Measurements from ENCODE around the gene RUNDC3A.
"Not testable (repeated sequence)": the region's sequence is repeated elsewhere in the genome, so short reads cannot be mapped to it uniquely, and the experiment has no call there.

RUNDC3A gene

DNA sequence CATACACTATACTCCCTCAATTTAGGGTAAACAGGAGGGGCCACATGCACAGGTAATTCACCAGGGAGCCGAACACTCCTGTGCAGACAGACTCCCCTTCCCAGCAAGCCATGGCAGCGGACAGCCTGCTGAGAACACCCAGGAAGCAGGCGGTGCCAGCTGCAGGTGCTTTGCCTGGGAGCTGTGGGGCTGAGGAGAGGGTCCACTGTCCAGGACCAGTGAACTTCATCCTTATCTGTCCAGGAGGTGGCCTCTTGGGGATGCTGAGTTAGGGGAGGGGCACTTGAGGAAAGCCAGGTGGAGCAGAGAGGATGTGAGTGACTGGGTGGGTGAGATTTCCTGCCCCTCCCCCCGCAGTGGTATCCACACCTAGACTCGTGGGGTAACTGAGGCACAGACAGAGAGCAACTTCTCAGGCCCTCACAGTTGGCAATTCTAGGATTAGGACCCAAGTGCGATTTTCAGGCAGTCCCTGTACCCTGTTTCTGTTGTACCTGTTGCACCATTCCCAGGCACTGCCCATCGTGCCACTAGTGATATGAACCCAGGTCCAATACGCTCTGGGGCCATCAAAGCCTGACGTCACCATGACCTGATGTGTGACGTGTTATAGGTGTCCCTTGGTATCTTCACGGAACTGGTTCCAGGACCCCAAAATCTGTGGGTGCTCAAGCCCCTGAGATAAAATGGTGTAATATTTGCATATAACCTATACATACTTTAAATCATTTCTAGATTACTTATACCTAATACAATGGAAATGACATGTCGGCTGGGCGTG lies 37.9 kb downstream of the RUNDC3A start:
- no peak for DNase-seq

DNA sequence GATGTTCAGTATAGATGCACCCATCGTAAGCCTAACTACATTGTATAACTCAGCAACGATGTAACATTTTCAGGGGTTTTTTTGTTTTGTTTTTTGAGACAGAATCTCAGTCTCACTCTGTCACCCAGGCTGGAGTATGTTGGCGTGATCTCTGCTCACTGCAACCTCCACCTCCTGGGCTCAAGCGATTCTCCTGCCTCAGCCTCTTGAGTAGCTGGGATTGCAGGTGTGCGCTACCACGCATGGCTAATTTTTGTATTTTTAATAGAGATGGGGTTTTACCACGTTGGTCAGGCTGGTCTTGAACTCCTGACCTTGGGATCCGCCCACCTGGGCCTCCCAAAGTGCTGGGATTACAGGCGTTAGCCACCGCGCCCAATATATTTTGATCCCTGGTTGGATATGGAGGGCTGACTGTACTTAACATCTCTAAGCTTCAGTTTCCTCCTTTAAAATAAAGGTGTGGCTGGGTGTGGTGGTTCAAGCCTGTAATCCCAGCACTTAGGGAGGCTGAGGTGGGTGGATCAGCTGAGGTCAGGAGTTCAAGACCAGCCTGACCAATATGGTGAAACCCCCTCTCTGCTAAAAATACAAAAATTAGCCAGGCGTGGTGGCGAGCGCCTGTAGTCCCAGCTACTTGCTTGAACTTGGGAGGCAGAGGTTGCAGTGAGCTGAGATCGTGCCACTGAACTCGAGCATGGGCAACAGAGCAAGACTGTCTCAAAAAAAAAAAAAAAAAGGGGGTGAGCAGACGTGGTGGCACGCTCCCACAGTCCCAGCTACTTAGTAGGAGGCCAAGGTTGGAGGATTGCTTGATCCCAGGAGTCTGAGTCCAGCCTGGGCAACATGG lies 39.0 kb downstream of the RUNDC3A start:
- DNase-seq = not testable (repeated sequence)

DNA sequence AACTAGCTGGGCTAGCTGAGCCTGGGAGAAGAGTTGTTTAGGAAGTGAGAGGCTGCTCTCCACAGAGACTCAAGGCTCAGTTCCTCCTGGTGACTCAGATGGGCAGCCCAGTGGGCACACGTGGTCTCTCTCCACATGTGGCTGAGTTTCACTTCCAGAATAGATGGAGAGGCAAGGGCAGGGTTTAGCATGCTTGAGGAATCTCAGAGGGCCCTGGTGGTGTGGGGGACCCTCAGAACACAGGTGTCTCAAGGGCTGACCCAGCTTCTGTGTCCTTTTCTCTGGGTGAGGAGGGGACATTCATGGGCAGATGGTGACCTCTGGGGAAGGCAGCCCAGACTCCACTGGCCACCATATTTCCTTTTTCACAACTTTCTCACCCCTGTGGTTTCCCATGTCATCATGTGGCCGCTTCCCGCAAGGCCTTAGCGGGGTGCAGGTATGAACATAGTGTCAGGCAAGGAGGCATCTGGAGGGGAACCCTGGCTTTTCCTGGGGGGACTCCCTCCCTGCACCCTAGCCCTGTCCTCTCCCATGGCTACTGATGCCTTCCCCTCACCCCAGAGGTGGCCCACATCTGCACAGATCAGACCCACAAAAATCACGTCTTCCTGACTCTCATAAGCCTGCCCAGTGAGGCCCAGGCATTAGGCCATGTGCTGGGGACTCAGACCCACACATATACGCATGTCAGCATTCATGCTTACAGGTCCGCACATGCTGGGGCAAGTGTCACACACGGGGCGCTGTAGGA lies 40.0 kb downstream of the RUNDC3A start:
- no peak for DNase-seq

DNA sequence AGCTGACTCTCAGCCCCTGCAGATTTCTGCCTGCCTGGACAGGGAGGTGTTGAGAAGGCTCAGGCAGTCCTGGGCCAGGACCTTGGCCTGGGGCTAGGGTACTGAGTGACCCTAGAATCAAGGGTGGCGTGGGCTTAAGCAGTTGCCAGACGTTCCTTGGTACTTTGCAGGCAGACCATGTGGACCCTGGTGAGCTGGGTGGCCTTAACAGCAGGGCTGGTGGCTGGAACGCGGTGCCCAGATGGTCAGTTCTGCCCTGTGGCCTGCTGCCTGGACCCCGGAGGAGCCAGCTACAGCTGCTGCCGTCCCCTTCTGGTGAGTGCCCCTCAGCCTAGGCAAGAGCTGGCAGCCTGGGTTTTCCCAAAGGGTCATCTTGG lies 40.6 kb downstream of the RUNDC3A start:
- no peak for DNase-seq

DNA sequence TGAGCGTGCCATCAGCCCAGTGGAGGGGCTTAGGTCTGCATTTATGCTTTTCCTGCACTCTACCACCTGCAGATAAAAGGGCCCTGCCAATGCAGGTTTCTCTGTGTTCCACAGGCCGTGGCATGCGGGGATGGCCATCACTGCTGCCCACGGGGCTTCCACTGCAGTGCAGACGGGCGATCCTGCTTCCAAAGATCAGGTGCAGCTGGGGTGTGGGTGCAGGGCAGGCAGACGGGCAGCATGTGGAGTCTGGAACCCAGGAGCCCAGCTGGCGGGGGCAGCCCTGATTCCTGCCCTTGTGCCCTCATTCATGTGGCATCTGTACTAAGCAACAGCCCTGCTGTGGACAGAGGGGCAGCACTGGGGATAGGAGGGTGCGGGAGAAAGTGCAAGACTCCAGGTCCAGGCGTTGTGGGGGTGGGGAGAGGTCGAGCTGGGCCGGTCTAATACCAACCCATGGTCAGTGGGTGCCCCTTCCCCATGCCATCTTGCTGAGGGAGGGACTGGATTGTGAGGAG lies 41.2 kb downstream of the RUNDC3A start:
- DNase-seq = no peak

DNA sequence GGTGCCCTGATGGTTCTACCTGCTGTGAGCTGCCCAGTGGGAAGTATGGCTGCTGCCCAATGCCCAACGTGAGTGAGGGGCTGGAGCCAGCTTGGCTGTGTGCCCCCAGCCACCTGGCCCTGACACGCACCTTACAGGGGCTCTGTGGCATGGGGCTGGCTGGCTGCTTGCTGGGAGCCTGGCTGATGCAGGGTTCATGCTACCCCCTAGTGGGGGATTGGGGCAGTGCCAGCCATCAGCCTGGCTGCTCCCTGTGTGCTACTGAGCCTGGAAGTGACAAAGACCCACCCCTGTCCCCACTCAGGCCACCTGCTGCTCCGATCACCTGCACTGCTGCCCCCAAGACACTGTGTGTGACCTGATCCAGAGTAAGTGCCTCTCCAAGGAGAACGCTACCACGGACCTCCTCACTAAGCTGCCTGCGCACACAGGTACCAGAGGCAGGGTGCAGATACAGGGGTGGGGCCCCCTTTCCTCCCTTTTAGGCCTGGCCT lies 42.4 kb downstream of the RUNDC3A start:
- peak; percentile 74 for DNase-seq

DNA sequence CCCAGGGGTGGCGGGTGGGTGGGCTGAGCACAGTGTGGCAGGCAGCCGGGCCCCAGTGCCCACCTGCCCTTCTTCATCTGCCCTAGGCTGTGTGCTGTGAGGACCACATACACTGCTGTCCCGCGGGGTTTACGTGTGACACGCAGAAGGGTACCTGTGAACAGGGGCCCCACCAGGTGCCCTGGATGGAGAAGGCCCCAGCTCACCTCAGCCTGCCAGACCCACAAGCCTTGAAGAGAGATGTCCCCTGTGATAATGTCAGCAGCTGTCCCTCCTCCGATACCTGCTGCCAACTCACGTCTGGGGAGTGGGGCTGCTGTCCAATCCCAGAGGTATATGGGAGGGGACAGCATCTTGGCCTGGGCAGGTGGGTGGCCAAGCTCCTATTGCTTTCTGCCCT lies 43.1 kb downstream of the RUNDC3A start:
- no peak for DNase-seq

DNA sequence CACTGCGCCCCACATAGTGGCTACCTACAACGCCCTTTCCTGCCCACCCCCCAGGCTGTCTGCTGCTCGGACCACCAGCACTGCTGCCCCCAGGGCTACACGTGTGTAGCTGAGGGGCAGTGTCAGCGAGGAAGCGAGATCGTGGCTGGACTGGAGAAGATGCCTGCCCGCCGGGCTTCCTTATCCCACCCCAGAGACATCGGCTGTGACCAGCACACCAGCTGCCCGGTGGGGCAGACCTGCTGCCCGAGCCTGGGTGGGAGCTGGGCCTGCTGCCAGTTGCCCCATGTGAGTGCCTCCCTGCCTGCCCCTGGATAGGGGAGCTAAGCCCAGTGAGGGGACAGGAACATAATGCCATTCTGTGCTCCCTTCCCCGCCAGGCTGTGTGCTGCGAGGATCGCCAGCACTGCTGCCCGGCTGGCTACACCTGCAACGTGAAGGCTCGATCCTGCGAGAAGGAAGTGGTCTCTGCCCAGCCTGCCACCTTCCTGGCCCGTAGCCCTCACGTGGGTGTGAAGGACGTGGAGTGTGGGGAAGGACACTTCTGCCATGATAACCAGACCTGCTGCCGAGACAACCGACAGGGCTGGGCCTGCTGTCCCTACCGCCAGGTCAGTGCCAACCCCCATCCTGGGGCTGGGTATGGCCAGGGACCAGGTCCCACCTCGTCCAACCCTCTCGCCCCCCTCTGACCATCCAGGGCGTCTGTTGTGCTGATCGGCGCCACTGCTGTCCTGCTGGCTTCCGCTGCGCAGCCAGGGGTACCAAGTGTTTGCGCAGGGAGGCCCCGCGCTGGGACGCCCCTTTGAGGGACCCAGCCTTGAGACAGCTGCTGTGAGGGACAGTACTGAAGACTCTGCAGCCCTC lies 43.8 kb downstream of the RUNDC3A start:
- no peak for DNase-seq

DNA sequence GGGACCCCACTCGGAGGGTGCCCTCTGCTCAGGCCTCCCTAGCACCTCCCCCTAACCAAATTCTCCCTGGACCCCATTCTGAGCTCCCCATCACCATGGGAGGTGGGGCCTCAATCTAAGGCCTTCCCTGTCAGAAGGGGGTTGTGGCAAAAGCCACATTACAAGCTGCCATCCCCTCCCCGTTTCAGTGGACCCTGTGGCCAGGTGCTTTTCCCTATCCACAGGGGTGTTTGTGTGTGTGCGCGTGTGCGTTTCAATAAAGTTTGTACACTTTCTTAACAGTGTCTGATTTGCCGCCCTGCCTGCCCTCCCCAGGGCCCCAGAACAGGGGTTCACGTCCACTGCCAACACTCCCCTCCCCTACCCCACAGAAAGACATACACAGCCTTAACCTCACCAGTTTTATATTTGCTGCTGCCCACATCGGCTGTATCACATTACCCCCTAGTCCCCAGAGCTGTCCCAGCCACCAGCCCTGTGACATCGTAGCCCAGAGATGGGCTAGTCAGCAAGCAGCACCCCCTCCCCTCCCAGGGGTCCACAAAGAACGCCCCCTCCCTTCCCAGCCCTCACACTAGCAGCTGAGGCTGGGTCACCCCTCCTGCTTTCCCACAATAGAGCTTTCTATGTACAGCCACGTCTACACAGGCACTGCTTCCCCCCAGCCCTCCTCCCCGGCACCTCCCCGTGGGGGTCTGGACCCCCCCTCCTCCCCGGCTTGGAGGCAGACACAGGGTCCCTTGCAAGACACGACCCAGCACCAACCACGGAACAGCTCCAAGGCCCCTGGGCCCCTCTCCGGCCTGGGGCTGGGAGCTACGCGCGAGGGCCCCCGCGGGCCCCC lies 44.6 kb downstream of the RUNDC3A start:
- DNase-seq = no peak

DNA sequence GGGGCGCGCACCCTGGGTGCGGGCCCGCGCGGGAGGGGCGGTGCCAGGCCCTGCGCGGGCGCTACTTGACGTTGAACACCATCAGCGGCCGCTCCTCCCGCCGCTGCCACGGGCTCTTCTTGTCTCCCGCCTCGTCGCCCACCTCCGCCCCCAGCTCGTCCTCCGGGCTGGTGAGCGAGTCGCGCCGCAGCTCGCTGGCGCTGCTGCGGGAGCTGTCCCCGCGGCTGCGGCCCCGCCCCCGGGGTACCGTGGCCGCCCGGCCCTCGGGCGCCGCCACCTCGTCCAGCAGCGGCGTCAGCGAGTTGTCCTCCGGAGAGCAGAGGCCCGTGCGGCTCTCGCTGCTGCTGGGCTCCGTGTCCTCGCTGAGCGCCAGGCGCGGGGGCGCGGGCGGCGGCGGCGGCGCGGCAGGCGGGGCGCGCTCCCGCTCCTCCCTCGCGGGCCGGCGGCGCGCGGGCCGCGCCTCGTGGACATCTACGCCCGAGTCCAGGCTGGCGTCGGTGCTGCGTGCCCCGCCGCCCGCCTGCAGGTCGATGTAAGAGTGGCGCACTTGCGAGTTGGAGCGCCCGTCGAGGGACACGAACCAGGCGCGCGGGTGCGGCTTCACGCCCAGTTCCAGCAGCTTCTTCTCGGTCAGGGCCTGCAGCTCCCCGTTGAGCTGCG lies 45.4 kb downstream of the RUNDC3A start:
- no peak for DNase-seq

DNA sequence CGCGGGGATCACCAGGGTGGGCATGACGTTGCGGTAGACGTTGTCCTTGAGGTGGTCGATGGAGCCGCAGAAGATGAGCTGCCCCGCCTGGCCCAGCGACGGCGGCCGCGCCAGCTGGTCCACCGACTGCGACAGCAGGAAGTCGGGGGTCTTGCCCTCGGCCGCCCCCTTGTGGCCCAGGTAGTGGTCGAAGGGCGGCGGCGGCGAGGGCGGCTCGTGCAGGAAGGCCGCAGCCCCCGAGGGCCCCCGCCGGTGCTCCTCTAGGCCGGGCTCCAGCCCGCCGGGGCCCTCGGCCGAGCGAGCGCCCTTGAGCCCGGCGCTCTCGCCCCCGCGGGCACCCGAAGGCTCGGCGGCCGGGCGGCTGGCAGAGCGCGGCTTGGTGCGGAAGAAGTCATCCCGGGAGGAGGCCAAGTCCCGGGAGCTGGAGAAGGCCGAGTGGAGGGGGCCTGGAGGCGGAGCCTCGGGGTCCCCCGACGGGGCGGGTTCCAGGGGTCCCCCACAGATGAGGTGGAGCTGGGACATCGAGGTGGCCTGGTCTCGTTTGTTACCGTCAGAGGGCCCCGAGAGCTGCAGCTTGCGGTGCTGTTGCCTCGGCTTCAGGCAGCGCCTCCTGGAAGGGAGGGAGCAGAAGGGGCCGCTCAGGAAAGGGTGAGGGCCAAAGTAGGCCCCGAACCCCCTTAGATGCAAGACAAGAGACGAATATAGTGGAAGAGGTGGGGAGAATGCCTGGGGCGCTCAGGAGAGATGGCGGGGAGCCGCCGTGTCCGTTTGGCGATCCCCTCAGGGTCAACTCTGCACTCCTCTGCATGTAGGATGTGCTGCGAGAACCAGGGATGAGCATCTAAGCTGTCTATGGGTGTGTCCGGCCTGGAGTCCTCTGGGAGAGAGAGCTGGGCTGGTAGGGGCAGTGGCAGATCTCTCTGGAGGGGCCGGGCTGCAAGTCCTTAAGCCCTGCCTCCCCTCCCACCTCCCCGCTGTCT lies 46.5 kb downstream of the RUNDC3A start:
- DNase-seq = peak; percentile 58

DNA sequence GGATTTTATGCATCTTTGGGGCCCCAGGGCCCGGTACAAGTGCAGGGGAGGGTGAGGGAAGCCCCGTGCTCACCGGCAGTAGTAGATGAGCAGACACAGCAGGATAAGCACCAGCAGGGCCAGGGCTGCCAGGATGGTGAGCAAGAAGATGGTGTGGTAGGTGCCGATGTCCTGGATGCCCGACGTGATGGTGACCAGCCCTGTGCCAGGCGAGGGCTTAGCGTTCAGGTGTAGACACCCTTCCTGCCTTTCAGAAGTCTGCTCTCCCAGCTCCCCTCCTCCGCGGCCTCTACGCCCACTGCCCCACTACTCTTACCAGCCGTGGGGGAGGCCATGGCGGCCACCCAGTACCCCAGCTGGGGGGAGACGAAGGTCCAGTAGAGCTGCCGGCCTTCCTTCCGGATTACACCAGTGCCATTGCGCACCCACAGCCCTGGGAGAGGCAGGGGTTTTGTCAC lies 47.3 kb downstream of the RUNDC3A start:
- no peak for DNase-seq

DNA sequence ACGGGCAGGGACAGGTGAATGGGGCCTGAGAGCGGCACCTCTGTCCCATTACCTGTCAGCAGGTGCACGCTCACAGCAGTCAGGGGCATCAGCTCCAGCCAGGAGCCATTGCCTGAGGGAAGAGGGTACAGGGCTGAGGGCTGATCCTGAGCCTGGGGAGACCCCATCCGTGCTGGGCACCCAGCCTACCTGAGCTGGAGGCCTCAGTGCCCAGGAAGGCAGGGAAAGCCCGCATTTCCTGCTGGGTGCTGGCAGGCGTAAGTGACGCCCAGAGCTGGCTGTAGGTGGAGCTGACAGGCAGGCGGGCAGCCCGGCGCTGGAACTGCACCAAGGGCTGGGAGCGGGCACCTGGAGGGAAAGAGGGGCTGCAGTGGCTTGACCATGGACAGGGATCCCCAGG lies 47.8 kb downstream of the RUNDC3A start:
- no peak for DNase-seq

DNA sequence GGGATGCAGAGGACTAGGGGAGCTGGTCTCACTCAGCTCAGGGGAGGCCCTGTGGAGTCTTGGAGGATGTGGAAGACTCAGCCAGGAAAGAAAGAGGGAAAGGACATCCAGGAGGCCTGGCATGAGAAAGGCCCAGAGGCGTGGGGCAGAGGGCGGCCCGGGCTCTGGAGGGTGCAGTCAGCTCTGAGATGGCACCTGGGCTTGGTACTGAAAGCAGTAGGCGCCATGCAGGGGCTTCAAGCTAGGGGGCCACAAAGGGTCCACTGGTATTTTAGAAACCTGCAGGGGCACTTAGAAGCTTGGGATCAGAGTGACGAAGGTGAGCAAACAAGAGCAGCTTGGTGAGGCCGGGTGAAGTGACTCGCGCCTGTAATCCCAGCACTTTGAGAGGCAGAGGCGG lies 49.7 kb downstream of the RUNDC3A start:
- no peak for DNase-seq

DNA sequence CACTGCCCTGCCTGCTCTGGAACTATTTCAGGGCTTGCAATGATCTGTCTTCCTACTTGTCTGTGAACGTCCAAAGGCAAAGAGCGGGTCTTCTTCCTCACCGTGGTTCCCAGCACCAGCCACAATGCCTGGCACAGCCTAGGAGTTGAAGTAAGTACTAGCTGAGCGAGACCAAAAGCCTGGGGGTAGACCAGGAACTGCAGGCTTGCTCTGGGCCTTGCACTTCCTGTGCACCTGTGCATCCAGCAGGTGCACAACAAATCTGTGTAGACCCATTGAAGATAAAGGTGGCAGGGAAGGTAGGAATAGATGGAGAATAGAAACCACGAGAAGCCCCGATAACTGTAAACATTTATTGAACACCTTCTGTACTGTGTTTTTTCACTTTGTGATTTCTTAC lies 50.6 kb downstream of the RUNDC3A start:
- no peak for DNase-seq

DNA sequence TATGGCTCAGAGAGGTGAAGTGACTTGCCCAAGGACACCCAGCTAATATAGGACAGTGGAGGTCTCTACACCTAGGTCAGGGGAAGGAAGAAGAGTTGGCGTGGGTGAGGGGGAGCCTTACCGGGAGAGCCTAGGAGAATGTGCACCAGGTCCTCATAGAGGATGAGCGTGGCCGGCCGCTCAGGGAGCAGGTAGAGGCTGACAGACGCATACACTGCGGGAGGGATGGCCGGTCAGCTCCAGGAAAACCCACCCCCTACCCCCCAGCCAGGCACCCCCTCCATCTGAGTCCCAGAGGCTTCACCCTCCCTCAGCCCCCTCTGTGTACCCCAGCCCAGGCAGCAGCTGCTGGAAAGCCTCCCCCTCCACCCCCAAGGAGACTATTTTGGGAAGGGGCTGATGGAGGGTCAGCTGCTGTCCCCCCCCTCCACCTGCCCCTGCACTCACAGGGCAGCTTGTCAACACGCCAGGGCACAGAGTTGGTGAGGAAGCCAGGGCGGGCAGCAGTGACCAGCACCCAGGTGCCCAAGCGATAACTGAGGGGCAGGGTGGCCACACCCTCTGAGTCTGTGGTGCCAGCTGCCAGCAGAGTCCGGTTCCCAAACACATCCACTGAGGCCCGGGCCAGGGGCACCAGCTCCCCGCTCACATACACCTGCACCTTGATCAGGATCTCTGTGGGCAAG lies 51.2 kb downstream of the RUNDC3A start:
- no peak for DNase-seq

DNA sequence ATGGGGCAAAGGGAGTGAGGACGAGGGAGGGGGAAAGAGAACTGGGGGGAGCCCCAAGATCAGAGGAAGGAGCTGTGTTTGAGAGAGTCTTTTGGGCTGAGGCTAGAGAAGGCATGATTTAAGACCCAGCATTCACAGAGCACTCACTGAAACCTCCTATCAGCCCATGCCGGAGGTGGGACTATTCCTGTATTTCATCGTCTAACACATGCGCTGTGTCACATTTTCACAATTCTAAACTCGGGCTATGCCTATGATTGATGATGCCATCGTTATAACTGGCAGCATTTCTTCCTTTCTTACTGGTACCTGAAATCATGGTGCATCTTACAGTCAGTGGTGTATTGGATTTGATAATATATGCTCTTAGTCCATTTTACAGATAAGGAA lies 51.7 kb downstream of the RUNDC3A start:
- no peak for DNase-seq

DNA sequence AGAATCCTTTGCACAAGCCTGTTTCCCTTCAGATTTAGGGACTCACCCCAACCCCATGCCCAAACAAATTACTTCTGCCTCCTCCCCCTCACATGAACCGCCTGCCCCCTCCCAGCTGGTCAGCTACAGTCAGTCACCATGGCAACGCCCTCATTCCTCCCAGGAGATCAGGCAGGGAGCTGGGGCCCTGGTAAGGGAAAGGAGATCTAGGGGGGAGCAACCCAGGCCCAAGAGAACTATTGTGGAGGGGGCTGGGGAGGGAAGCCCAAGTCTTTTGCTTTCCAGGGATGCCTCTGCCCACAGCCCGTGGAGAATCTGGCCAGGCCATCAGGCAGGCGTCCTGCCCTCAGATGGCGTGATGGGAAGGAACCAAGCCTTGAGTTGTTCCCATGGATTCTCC lies 52.4 kb downstream of the RUNDC3A start:
- DNase-seq = no peak
